Astrocyte (in vitro differentiated cells and primary cell): ENCODE results near the gene PIP4K2A. TPM values are rescaled to one million over a fixed set of nuclear protein-coding genes. Genes with fewer than 3 reads are reported as not detected.

Source experiments
- DNase-seq: peaks from one replicate; pipeline ENCODE4 v3.0.0-alpha.2; 2010; ENCODE audit warnings: low read depth
- FAIRE-seq: peaks from 2 replicates; lab custom pipeline; 2011; peaks lifted over from hg19 to GRCh38; lab: Jason Lieb, UNC
- H2AFZ ChIP-seq: 2 replicates; pipeline ENCODE4 v1.6.0; 2012; ENCODE audit warnings: low read depth, low read length, inconsistent platforms
- H3K27ac ChIP-seq: 2 replicates; pipeline ENCODE4 v1.5.1; 2011; ENCODE audit warnings: low read depth, low read length, inconsistent platforms
- H3K27me3 ChIP-seq: 2 replicates; pipeline ENCODE4 v1.6.0; 2011; ENCODE audit warnings: low read length, inconsistent platforms; ENCODE audit not compliant: insufficient read depth
- H3K36me3 ChIP-seq: 2 replicates; pipeline ENCODE4 v1.5.1; 2011; ENCODE audit warnings: low read length, inconsistent platforms; ENCODE audit not compliant: insufficient read depth
- H3K4me1 ChIP-seq: 2 replicates; pipeline ENCODE4 v1.5.1; 2011; ENCODE audit warnings: low read length, inconsistent platforms; ENCODE audit not compliant: insufficient read depth
- H3K4me2 ChIP-seq: 2 replicates; pipeline ENCODE4 v1.6.0; 2012; ENCODE audit warnings: low read length, inconsistent platforms
- H3K4me3 ChIP-seq: 2 replicates; pipeline ENCODE4 v1.5.1; 2011; ENCODE audit warnings: low read depth, mild to moderate bottlenecking, low read length, inconsistent platforms; ENCODE audit not compliant: insufficient read depth
- H3K79me2 ChIP-seq: 2 replicates; pipeline ENCODE4 v1.6.0; 2012; ENCODE audit warnings: mild to moderate bottlenecking, low read length, inconsistent platforms; ENCODE audit not compliant: insufficient read depth
- H3K9ac ChIP-seq: 2 replicates; pipeline ENCODE4 v1.6.0; 2012; ENCODE audit warnings: mild to moderate bottlenecking, low read length, inconsistent platforms
- H3K9me3 ChIP-seq: 2 replicates; pipeline ENCODE4 v1.5.1; 2012; ENCODE audit warnings: low read depth, mild to moderate bottlenecking, low read length, inconsistent platforms; ENCODE audit not compliant: insufficient read depth
- H4K20me1 ChIP-seq: 2 replicates; pipeline ENCODE4 v1.6.0; 2012; ENCODE audit warnings: low read length, inconsistent platforms; ENCODE audit not compliant: insufficient read depth
- H3K27ac Mint-ChIP-seq: one replicate; pipeline ENCODE4 v1.8.0; 2021; ENCODE audit warnings: mild to moderate bottlenecking, mixed read lengths; ENCODE audit not compliant: unreplicated experiment
- H3K27me3 Mint-ChIP-seq: one replicate; pipeline ENCODE4 v1.8.0; 2021; ENCODE audit warnings: low read depth, mixed read lengths; ENCODE audit not compliant: unreplicated experiment
- H3K36me3 Mint-ChIP-seq: one replicate; pipeline ENCODE4 v1.8.0; 2021; ENCODE audit warnings: low read depth, mixed read lengths; ENCODE audit not compliant: unreplicated experiment
- H3K4me1 Mint-ChIP-seq: one replicate; pipeline ENCODE4 v1.8.0; 2021; ENCODE audit warnings: low read depth, mixed read lengths; ENCODE audit not compliant: unreplicated experiment
- H3K4me3 Mint-ChIP-seq: one replicate; pipeline ENCODE4 v1.8.0; 2021; ENCODE audit warnings: mild to moderate bottlenecking, moderate library complexity, mixed read lengths; ENCODE audit not compliant: unreplicated experiment
- H3K9me3 Mint-ChIP-seq: one replicate; pipeline ENCODE4 v1.8.0; 2021; ENCODE audit warnings: mild to moderate bottlenecking, mixed read lengths; ENCODE audit not compliant: unreplicated experiment
- CTCF ChIP-seq: IDR thresholded peaks from 2 replicates; pipeline ENCODE4 v1.5.1; 2011; ENCODE audit warnings: low read depth, mild to moderate bottlenecking, inconsistent platforms, low read length, moderate library complexity; ENCODE audit not compliant: insufficient read depth
- EZH2 ChIP-seq: IDR thresholded peaks from 2 replicates; pipeline ENCODE4 v1.6.1; 2012; ENCODE audit warnings: mild to moderate bottlenecking, low read length, inconsistent platforms; ENCODE audit not compliant: insufficient read depth
- total RNA-seq: library from RNA; stranded (reverse); gene quantifications from 2 replicates; pipeline ENCODE4 v1.2.1, GENCODE V29; 2021

Gene PIP4K2A
- total RNA-seq, 1 donor from 2014 or later, result 36.8 TPM

GRCh38 chr10:22580711-22581110, 133.7 kb downstream of the PIP4K2A start:
- no peak overlapping the region for H3K27ac Mint-ChIP-seq
- no peaks in the 10 kb centered on the region for H3K27me3 Mint-ChIP-seq
- H3K36me3 Mint-ChIP-seq, result peaks cover 19% of the 10 kb centered on the region
- TF ChIP-seq EZH2 (no peak), CTCF (no peak)
- Histone ChIP-seq H3K27ac (no peak overlapping the region), H3K9ac (no peak overlapping the region), H3K36me3 (peaks cover 6% of the 10 kb centered on the region), H3K79me2 (no peaks in the 10 kb centered on the region), H3K27me3 (no peaks in the 10 kb centered on the region), H3K4me1 (no peaks in the 10 kb centered on the region), H2AFZ (no peak overlapping the region), H3K4me2 (no peak overlapping the region), H3K9me3 (no peaks in the 10 kb centered on the region), H4K20me1 (peaks cover 3% of the 10 kb centered on the region), H3K4me3 (no peak overlapping the region)
- no peak overlapping the region for H3K4me3 Mint-ChIP-seq
- no peak for DNase-seq
- H3K4me1 Mint-ChIP-seq, result no peaks in the 10 kb centered on the region
- no peak for FAIRE-seq
- no peaks in the 10 kb centered on the region for H3K9me3 Mint-ChIP-seq

GRCh38 chr10:22579826-22580225, 134.6 kb downstream of the PIP4K2A start:
- FAIRE-seq (no peak), DNase-seq (no peak)
- H3K9ac ChIP-seq, result no peak overlapping the region
- Mint-ChIP-seq H3K4me1 (no peaks in the 10 kb centered on the region), H3K27ac (no peak overlapping the region), H3K4me3 (no peak overlapping the region), H3K9me3 (no peaks in the 10 kb centered on the region), H3K27me3 (no peaks in the 10 kb centered on the region), H3K36me3 (peaks cover 22% of the 10 kb centered on the region)
- H3K4me3 ChIP-seq, result no peak overlapping the region
- H3K79me2 ChIP-seq, result no peaks in the 10 kb centered on the region
- peaks cover 3% of the 10 kb centered on the region for H4K20me1 ChIP-seq
- TF ChIP-seq EZH2, result no peak
- no peak for TF ChIP-seq CTCF
- H3K27me3 ChIP-seq, result no peaks in the 10 kb centered on the region
- no peaks in the 10 kb centered on the region for H3K4me1 ChIP-seq
- H3K36me3 ChIP-seq, result peaks cover 6% of the 10 kb centered on the region
- H3K27ac ChIP-seq, result no peak overlapping the region
- no peak overlapping the region for H3K4me2 ChIP-seq
- H3K9me3 ChIP-seq, result no peaks in the 10 kb centered on the region
- H2AFZ ChIP-seq, result no peak overlapping the region

GRCh38 chr10:22573820-22574569, 140.4 kb downstream of the PIP4K2A start:
- no peak overlapping the region for H3K4me3 ChIP-seq
- H3K4me3 Mint-ChIP-seq, result no peak overlapping the region
- H3K27me3 ChIP-seq, result no peaks in the 10 kb centered on the region
- H3K36me3 ChIP-seq, result no peaks in the 10 kb centered on the region
- H3K4me1 ChIP-seq, result no peaks in the 10 kb centered on the region
- no peak overlapping the region for H3K27ac ChIP-seq
- H3K27me3 Mint-ChIP-seq, result no peaks in the 10 kb centered on the region
- no peaks in the 10 kb centered on the region for H3K4me1 Mint-ChIP-seq
- TF ChIP-seq EZH2 (no peak), CTCF (peak; percentile 36)
- DNase-seq (no peak), FAIRE-seq (no peak)
- H3K36me3 Mint-ChIP-seq, result peaks cover 28% of the 10 kb centered on the region
- H3K9me3 Mint-ChIP-seq, result no peaks in the 10 kb centered on the region
- H3K9me3 ChIP-seq, result no peaks in the 10 kb centered on the region
- H3K79me2 ChIP-seq, result no peaks in the 10 kb centered on the region
- H3K4me2 ChIP-seq, result no peak overlapping the region
- no peak overlapping the region for H2AFZ ChIP-seq
- no peak overlapping the region for H3K27ac Mint-ChIP-seq
- no peak overlapping the region for H3K9ac ChIP-seq
- H4K20me1 ChIP-seq, result no peaks in the 10 kb centered on the region
